Stomach (tissue), 9 donors: ENCODE results near the gene CHD5. TPM values are rescaled to one million over a fixed set of nuclear protein-coding genes. Genes with fewer than 3 reads are reported as not detected.

Experiments
- DNase-seq, 2 donors: peaks; one replicate each; pipeline versions ENCODE4 v3.0.0 to v3.0.0-alpha.2; 2013 to 2019
- H3K27ac ChIP-seq, 5 donors: fragments of 200-600 bp in 4 of 5; sonication (generic) in 4 of 5; one replicate each; pipeline ENCODE4 v1.5.1; 2013 to 2019; ENCODE audit warnings: mild to moderate bottlenecking in 1 of 5, moderate library complexity in 1 of 5
- H3K27me3 ChIP-seq, 3 donors: fragments of 200-600 bp; sonication (generic); one replicate each; pipeline ENCODE4 v1.5.1; 2017 to 2019; ENCODE audit warnings: mixed run types in 1 of 3
- H3K36me3 ChIP-seq, 4 donors: fragments of 200-600 bp; sonication (generic); 1 replicate in 3 of 4; 2 replicates in 1 of 4; pipeline ENCODE4 v1.5.1; 2016 to 2019
- H3K4me1 ChIP-seq, 4 donors: fragments of 200-600 bp; sonication (generic); one replicate each; pipeline ENCODE4 v1.5.1; 2016 to 2019
- H3K4me3 ChIP-seq, 4 donors: fragments of 200-600 bp; sonication (generic) in 3 of 4; one replicate each; pipeline ENCODE4 v1.5.1; 2016 to 2019; ENCODE audit warnings: mild to moderate bottlenecking in 1 of 4
- H3K9me3 ChIP-seq, 4 donors: fragments of 200-600 bp; sonication (generic); one replicate each; pipeline ENCODE4 v1.5.1; 2016 to 2019
- EP300 ChIP-seq: sonication (generic); formaldehyde crosslinking; IDR thresholded peaks from one replicate; pipeline ENCODE4 v1.6.1; 2017; ENCODE audit warnings: antibody characterized with exemption
- POLR2A ChIP-seq, 4 donors: fragments of 450-650 bp; IDR thresholded peaks; one replicate each; pipeline ENCODE4 v1.6.1; 2016; ENCODE audit warnings: antibody characterized with exemption in 4 of 4, control low read depth in 2 of 4, mild to moderate bottlenecking in 1 of 4, moderate library complexity in 1 of 4
- POLR2AphosphoS5 ChIP-seq, 3 donors: sonication (generic); formaldehyde crosslinking; IDR thresholded peaks; one replicate each; pipeline ENCODE4 v1.6.1; 2016; ENCODE audit warnings: antibody characterized with exemption in 3 of 3
- WGBS, 5 donors: extraction: QIAGEN DNeasy Blood & Tissue Kit in 3 of 5; methylation state at CpG; one replicate each; pipeline versions ENCODE4 v1.1.5 to v1.1.7; 2013 to 2018; 5-methylcytosine and 5-hydroxymethylcytosine counted together
- intact Hi-C: fragments of 100-400 bp; cut with DNase I; formaldehyde crosslinking; loops from one replicate; pipeline ENCODE4 v1.15.1; 2023; ENCODE audit warnings: low total_unique reads
- polyA plus RNA-seq, 3 donors: library from polyadenylated mRNA; stranded (reverse); fragments of 200-250 nt; gene quantifications; one replicate each; pipeline ENCODE4 v1.2.3, GENCODE V29; 2013
- total RNA-seq, 5 donors: library from RNA; depleted of rRNA; stranded (reverse); fragments of >200 nt; gene quantifications; one replicate each; pipeline versions ENCODE4 v1.1.0 to v1.2.3, GENCODE V29; 2014 to 2016
- TF ChIP-seq, protein P1 (sequence below), 7 experiments: fragments of 450-650 bp in 4 of 7; fragments of 200-600 bp in 3 of 7; sonication (generic) in 3 of 7; IDR thresholded peaks; one replicate each; pipeline ENCODE4 v1.5.1; 2016 to 2019; ENCODE audit warnings: antibody characterized with exemption in 7 of 7, control low read depth in 2 of 7, mild to moderate bottlenecking in 1 of 7
- donor health status: healthy with polysubstance abuse.
- donor health status: Bipolar disorder and iron deficiency.
- donor health status: healthy.

The CHD5 gene
- total and polyA plus RNA-seq, 8 donors, result 0.06 to 0.92 (median 0.29) TPM; not detected in 1

DNA sequence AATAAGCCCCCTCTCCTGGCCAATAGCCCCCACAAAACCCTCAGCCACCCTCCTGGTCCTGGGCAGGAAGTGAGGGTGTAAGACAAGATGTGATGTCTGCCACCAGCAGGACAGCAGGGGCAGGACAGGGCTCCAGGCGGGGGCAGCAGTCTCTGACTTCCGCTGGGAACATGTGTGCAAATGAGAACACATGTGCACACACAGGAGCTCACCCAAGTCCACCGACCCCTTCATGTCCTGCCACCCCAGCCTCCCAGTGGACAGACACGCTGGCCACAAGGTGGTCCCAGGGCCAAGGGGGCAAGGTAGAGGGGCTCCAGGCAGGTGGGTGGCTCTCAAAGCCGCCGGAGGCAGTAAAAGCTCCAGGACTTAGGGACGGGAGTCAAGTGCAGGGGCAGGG is 74.4 kb downstream of the CHD5 start:
- 66 to 79% (median 71%) methylated on average over 1 to 7 of the region's 7 CpGs for WGBS, 5 donors
- no peak for DNase-seq
- H3K36me3 ChIP-seq, result no peaks in the 10 kb centered on the region
- no peak overlapping the region for H3K4me3 ChIP-seq
- H3K9me3 ChIP-seq, result no peaks in the 10 kb centered on the region
- intact Hi-C loops, result no loop called here
- H3K4me1 ChIP-seq, result no peaks in the 10 kb centered on the region
- TF ChIP-seq POLR2AphosphoS5 (IDR thresholded peaks at IDR 0.05) (no peak), POLR2A (IDR thresholded peaks at IDR 0.05) (no peak), EP300 (no peak)
- TF ChIP-seq, protein P1, sequence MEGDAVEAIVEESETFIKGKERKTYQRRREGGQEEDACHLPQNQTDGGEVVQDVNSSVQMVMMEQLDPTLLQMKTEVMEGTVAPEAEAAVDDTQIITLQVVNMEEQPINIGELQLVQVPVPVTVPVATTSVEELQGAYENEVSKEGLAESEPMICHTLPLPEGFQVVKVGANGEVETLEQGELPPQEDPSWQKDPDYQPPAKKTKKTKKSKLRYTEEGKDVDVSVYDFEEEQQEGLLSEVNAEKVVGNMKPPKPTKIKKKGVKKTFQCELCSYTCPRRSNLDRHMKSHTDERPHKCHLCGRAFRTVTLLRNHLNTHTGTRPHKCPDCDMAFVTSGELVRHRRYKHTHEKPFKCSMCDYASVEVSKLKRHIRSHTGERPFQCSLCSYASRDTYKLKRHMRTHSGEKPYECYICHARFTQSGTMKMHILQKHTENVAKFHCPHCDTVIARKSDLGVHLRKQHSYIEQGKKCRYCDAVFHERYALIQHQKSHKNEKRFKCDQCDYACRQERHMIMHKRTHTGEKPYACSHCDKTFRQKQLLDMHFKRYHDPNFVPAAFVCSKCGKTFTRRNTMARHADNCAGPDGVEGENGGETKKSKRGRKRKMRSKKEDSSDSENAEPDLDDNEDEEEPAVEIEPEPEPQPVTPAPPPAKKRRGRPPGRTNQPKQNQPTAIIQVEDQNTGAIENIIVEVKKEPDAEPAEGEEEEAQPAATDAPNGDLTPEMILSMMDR (IDR thresholded peaks at IDR 0.05), result no peak
- H3K27me3 ChIP-seq, result peaks cover 0 to 76% (median 10%) of the 10 kb centered on the region in 3 donors
- no peak overlapping the region for H3K27ac ChIP-seq

DNA sequence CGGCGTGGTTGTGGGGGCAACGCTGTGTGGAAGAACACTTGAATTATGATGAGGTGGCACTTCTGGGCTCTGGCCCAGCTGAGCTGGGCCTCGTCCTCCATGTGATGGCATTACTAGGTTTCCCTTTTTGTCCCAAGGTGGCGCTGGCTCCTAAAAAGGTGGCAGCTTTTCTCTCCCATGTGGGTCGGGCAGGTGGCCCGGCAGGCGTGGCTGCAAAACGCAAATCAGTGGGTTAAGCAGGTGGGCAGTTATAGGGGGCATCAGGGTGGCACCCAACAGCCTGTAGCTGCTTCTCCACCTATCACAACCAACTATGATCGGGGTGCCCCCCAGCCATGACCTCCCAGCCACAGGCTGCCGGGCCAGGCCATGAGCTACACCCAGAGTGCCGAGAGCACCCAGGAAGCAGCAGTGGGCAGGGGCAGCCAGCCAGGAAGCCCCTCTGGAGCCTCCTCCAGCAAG is 74.9 kb downstream of the CHD5 start:
- no peaks in the 10 kb centered on the region for H3K36me3 ChIP-seq
- WGBS, 5 donors, result 60 to 70% (median 68%) methylated on average over 10 to 12 of the region's 12 CpGs
- H3K27ac ChIP-seq, result no peak overlapping the region
- TF ChIP-seq POLR2AphosphoS5 (IDR thresholded peaks at IDR 0.05), result no peak
- TF ChIP-seq EP300, result no peak
- TF ChIP-seq, protein P1 (IDR thresholded peaks at IDR 0.05), result no peak
- no peaks in the 10 kb centered on the region for H3K9me3 ChIP-seq
- DNase-seq, result no peak
- intact Hi-C loops, result no loop called here
- no peak overlapping the region for H3K4me3 ChIP-seq
- no peaks in the 10 kb centered on the region for H3K4me1 ChIP-seq
- peaks cover 0 to 79% (median 10%) of the 10 kb centered on the region in 3 donors for H3K27me3 ChIP-seq

DNA sequence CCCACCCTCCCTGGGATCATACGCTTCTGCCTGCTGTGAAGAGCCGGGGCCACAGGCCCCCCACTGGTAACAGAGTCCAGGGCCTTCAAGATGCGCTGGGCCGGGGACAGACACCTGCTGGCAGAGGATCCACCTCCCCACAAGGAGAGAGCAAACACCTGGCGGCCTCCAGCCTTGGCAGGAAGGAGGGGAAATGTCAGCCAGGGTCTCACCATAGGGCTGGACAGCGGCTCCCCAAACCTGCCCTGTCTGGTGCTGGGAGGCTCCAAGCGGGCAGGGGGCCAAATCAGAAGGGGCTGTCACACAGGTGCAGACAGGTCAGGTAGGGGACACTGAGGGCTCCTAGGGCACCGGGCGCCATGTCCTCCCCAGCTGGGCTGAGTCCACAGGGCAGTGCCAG is 75.5 kb downstream of the CHD5 start:
- 67 to 80% (median 74%) methylated on average over 4 to 9 of the region's 9 CpGs for WGBS, 5 donors
- no peaks in the 10 kb centered on the region for H3K9me3 ChIP-seq
- no peaks in the 10 kb centered on the region for H3K4me1 ChIP-seq
- DNase-seq, result no peak
- peaks cover 0 to 79% (median 10%) of the 10 kb centered on the region in 3 donors for H3K27me3 ChIP-seq
- no peak overlapping the region for H3K27ac ChIP-seq
- TF ChIP-seq EP300 (no peak), POLR2AphosphoS5 (IDR thresholded peaks at IDR 0.05) (no peak), POLR2A (IDR thresholded peaks at IDR 0.05) (no peak)
- TF ChIP-seq, protein P1 (IDR thresholded peaks at IDR 0.05), result no peak
- H3K4me3 ChIP-seq, result no peak overlapping the region
- H3K36me3 ChIP-seq, result peaks cover 0 to 1% (median 0%) of the 10 kb centered on the region in 4 donors
- intact Hi-C loops, result no loop called here

DNA sequence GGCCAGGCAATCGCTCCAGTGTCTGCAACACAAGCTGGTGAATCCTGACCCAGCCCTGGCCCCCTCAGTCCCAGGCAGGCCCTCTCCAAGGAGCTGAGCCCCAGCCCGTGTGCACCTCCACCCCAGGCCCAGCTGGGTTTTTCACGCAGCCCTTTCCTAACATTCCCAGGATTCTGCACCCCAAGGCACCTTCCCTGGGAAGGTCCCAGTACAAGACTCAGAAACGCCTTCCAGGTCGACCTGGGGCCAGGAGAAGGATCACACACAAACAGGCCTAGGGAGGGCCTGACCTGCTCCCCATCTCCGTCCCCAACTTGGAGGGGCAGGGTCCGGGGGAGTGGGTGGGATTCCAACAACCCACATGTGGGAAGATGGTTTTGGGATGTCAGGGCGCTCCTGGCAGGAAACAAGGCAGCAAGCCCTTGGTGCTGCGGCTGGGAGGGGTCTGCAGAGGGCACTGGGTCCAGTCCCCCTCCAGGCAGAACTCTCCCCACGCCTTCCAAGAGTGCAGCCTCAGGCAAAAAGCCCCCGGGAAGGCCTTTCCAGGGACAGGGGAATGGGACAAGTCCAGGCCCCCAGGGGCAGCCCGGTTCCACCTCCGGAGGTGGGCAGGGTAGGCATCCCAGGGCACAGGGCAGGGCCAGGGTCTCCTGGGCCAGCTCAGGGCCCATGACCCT is 76.1 kb downstream of the CHD5 start:
- intact Hi-C loops, result no loop called here
- H3K9me3 ChIP-seq, result no peaks in the 10 kb centered on the region
- no peaks in the 10 kb centered on the region for H3K4me1 ChIP-seq
- H3K4me3 ChIP-seq, result no peak overlapping the region
- no peak for DNase-seq
- no peak overlapping the region for H3K27ac ChIP-seq
- peaks cover 0 to 7% (median 0%) of the 10 kb centered on the region in 4 donors for H3K36me3 ChIP-seq
- H3K27me3 ChIP-seq, result peaks cover 0 to 79% (median 6%) of the 10 kb centered on the region in 3 donors
- TF ChIP-seq EP300 (no peak), POLR2AphosphoS5 (IDR thresholded peaks at IDR 0.05) (no peak)
- 68 to 75% (median 71%) methylated on average over 7 to 13 of the region's 13 CpGs for WGBS, 5 donors
